Right lobe of liver (tissue), 4 donors: ENCODE data around the gene NFATC3.

Experiments
- CTCF ChIP-seq, 4 donors: fragments of 200-600 bp in 3 of 4; fragments of 450-650 bp in 1 of 4; IDR thresholded peaks; one replicate each; pipeline versions ENCODE4 v1.5.1 to v1.8.0; 2016 to 2022; ENCODE audit warnings: antibody characterized with exemption in 4 of 4, mild to moderate bottlenecking in 2 of 4
- POLR2A ChIP-seq: fragments of 450-650 bp; IDR thresholded peaks from one replicate; pipeline ENCODE4 v1.6.1; 2017; ENCODE audit warnings: antibody characterized with exemption, mild to moderate bottlenecking
- donor health status: DM: no; HTN: no; CAD: no.
- donor health status: DM: no; HTN: no; CAD: no.
- donor health status: DM: no; HTN: yes; CAD: no.

- TF ChIP-seq CTCF (IDR thresholded peaks at IDR 0.05) (no peak), POLR2A (no peak)
Observed at GRCh38 chr16:68232335-68232734, 147.2 kb downstream of the NFATC3 start.
